Esophagus squamous epithelium (tissue), 5 donors: ENCODE results near the gene TM4SF1. TPM values are rescaled to one million over a fixed set of nuclear protein-coding genes. Genes with fewer than 3 reads are reported as not detected.

ENCODE experiments used
- DNase-seq: peaks from one replicate; lab custom pipeline; 2025; lab: John Stamatoyannopoulos, UW
- H3K27ac ChIP-seq, 4 donors: fragments of 200-600 bp; sonication (generic); one replicate each; pipeline ENCODE4 v1.5.1; 2016 to 2019; ENCODE audit warnings: mild to moderate bottlenecking in 1 of 4
- H3K27me3 ChIP-seq, 4 donors: fragments of 200-600 bp; sonication (generic); 1 replicate in 3 of 4; 2 replicates in 1 of 4; pipeline versions ENCODE4 v1.5.1 to v1.6.0; 2017 to 2021; ENCODE audit warnings: antibody characterized with exemption in 1 of 4
- H3K36me3 ChIP-seq, 3 donors: fragments of 200-600 bp; sonication (generic); one replicate each; pipeline ENCODE4 v1.5.1; 2016 to 2019
- H3K4me1 ChIP-seq, 3 donors: fragments of 200-600 bp; sonication (generic); one replicate each; pipeline ENCODE4 v1.5.1; 2017 to 2019
- H3K4me3 ChIP-seq, 4 donors: fragments of 200-600 bp; sonication (generic); 1 replicate in 3 of 4; 2 replicates in 1 of 4; pipeline ENCODE4 v1.5.1; 2016 to 2019; ENCODE audit warnings: mild to moderate bottlenecking in 2 of 4, moderate library complexity in 1 of 4
- H3K9me3 ChIP-seq, 3 donors: fragments of 200-600 bp; sonication (generic); one replicate each; pipeline ENCODE4 v1.5.1; 2016 to 2019
- CTCF ChIP-seq, 6 experiments: fragments of 450-650 bp in 4 of 6; fragments of 200-600 bp in 2 of 6; sonication (generic) in 2 of 6; IDR thresholded peaks; one replicate each; pipeline ENCODE4 v1.5.1; 2016 to 2019; ENCODE audit warnings: antibody characterized with exemption in 6 of 6, mild to moderate bottlenecking in 4 of 6, moderate library complexity in 4 of 6
- POLR2A ChIP-seq, 4 donors: fragments of 450-650 bp; IDR thresholded peaks; one replicate each; pipeline ENCODE4 v1.6.1; 2017; ENCODE audit warnings: antibody characterized with exemption in 4 of 4, mild to moderate bottlenecking in 4 of 4, moderate library complexity in 3 of 4
- WGBS, 2 donors: methylation state at CpG; one replicate each; pipeline ENCODE4 v1.1.5; 2018; 5-methylcytosine and 5-hydroxymethylcytosine counted together
- intact Hi-C: fragments of 100-400 bp; cut with DNase I; formaldehyde crosslinking; loops from one replicate; pipeline ENCODE4 v1.15.0; 2022
- total RNA-seq, 4 donors: library from RNA; depleted of rRNA; stranded (reverse); fragments of >200 nt; gene quantifications; one replicate each; pipeline ENCODE4 v1.1.0, GENCODE V29; 2016
- donor health status: DM: yes; HTN: yes; CAD: no.

Gene TM4SF1
- total RNA-seq, 4 donors from 2014 or later = 153 to 290 (median 169) TPM

DNA sequence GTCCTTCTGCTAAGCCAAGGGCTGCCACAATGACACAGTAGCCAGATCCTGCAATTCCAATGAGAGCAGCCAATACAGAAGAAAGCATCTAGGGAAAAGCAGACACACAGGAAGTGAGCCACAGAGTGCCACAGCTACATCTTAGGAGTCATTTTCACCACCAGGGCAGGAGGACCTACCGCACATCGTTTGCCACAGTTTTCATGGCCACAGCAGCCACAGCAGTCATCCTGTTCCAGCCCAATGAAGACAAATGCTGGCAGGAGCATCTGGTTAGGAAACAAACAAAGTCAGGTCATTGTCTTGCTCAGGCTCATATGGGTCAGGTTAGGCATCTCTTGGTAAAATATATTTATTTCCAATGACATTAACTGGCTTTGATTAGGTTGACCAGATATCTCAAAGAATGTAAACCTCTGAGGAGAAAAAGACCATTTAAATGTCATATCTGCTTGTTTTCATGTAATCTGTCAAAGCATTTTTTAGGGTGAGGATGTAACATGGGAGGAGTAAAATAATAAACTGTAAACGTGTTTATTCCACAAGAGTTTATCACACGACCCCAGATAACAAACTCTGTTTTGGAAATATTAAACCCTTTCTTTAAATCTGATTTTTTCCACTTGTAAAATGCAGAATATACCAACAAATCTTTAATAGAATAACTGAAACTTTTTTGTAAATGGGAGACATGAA is 1.8 kb downstream of the TM4SF1 start:
- 51 to 59% methylated on average over 4 of the region's 4 CpGs for WGBS, 2 donors
- Histone ChIP-seq H3K27ac (peak overlapping the region; percentile 85 to 96 (median 92)), H3K9me3 (no peaks in the 10 kb centered on the region), H3K4me1 (peaks cover 29 to 76% (median 43%) of the 10 kb centered on the region in 3 donors), H3K4me3 (peak overlapping the region; percentile 42 to 68 (median 58)), H3K27me3 (no peaks in the 10 kb centered on the region), H3K36me3 (peaks cover 0 to 22% (median 8%) of the 10 kb centered on the region in 3 donors)
- peak in 1 of 6 experiments; percentile 17 for TF ChIP-seq CTCF (IDR thresholded peaks at IDR 0.05)
- no peak for TF ChIP-seq POLR2A (IDR thresholded peaks at IDR 0.05)
- intact Hi-C loops = no loop called here
- DNase-seq = no peak

DNA sequence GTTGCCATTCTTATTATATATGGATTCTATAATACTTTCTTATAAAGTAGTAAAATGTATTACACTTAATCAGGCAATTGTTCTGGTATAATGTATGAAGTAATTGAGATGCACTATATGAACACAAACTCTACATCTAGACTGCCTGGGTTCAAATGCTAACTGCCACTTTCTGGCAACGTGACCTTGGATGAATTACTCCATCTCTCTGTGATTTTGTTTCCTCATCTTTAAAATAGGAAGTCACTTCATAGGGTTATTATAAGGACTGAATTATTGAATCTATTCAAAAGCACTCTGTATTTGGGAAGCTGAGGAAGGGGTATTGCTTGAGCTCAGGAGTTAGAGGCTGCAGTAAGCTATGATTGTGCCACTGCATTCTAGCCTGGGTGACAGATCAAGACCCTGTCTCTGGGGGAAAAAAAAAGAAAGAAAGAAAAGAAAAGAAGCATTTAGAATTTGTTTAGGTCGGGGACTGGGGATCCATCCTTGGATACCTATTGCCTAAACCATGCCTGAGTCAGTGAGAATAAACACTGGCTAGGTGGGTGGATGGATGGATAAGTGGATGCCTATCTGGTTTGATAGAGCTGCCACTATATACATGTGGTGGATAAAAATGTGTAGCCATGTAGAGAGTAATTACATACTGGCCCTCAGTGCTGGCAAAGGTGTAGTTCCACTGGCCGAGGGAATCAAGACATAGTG is 2.5 kb downstream of the TM4SF1 start:
- Histone ChIP-seq H3K4me3 (peak overlapping the region; percentile 42 to 68 (median 58)), H3K4me1 (peaks cover 34 to 83% (median 49%) of the 10 kb centered on the region in 3 donors)

DNA sequence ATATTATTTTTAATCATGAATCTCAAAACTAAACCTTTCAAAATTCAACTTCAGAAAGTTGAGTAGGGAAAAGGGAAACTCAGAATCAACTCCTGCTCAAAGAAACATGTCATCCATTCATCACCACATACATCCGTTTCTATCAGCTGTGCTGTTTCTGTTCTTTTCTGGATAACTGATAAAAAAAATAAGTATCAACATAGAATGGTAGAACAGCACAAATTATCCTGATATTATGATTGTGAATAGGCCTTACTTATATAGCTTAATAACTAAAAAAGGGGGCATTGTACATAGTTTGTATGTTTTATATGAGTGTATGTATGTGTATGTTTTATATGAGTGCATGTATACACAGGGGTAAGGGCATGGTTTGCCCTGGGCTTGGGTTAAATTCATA is 3.1 kb downstream of the TM4SF1 start:
- no peaks in the 10 kb centered on the region for H3K27me3 ChIP-seq
- peaks cover 0 to 28% (median 8%) of the 10 kb centered on the region in 3 donors for H3K36me3 ChIP-seq
- peak overlapping the region; percentile 85 to 96 (median 92) for H3K27ac ChIP-seq
- 40 to 45% methylated on average over 1 of the region's 1 CpG for WGBS, 2 donors
- intact Hi-C loops = no loop called here
- peaks cover 39 to 84% (median 51%) of the 10 kb centered on the region in 3 donors for H3K4me1 ChIP-seq
- DNase-seq = no peak
- H3K9me3 ChIP-seq = no peaks in the 10 kb centered on the region
- peak overlapping the region in 2 of 4 donors; percentile 62 to 68 for H3K4me3 ChIP-seq
- TF ChIP-seq CTCF (IDR thresholded peaks at IDR 0.05) = no peak
- TF ChIP-seq POLR2A (IDR thresholded peaks at IDR 0.05) = no peak

More for the DNA sequence above, 2.5 kb downstream of the TM4SF1 start:
- Histone ChIP-seq H3K27ac (peak overlapping the region; percentile 85 to 96 (median 92)), H3K36me3 (peaks cover 0 to 23% (median 8%) of the 10 kb centered on the region in 3 donors), H3K9me3 (no peaks in the 10 kb centered on the region), H3K27me3 (no peaks in the 10 kb centered on the region)
- intact Hi-C loops = no loop called here
- 73% methylated on average over 3 of the region's 3 CpGs for WGBS, 2 donors
- TF ChIP-seq POLR2A (IDR thresholded peaks at IDR 0.05) (no peak), CTCF (IDR thresholded peaks at IDR 0.05) (no peak)
- no peak for DNase-seq

DNA sequence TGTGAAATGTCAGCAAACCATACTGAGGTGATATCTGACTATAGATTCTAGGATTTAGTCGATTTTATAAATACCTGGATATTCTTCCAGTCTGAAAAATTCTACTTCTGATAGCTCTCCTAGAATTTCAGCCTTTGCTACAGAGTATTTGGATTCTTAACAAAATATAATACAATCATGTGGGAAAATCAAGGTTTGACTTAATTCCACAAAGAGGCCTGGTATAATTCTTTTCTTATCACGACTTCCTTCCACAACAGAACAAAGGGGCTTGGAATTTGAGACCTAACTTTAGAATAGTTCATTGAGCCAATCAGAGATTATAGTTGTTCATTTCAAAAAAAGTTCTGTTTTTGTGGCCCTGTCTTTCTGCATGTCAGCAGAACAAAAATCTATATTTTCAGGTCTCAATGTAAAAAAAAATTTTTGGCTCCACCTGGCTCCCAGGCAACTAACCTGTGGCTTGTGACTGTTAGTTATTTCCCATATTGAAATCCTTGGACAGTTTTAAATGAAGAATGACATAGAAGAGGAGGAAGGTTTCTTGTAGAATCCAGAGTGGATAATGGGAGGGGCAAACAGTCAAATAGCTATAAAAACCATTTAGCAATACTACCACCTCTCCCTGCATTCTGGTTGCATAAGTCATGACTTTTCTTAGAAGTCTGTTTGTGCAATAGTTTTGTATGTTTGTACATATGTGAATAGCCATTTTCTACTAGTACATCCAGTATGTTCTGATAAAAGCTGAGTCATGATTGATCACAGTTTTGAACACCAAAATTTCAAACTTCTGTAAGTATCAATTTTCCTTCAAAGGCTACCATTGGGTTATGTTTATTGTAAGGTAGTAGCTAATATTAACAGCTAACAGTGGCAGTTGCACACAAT is 4.0 kb downstream of the TM4SF1 start:
- peaks cover 42 to 84% (median 44%) of the 10 kb centered on the region in 3 donors for H3K4me1 ChIP-seq
- intact Hi-C loops = no loop called here
- peaks cover 0 to 37% (median 8%) of the 10 kb centered on the region in 3 donors for H3K36me3 ChIP-seq
- peak overlapping the region in 2 of 4 donors; percentile 62 to 68 for H3K4me3 ChIP-seq
- TF ChIP-seq POLR2A (IDR thresholded peaks at IDR 0.05) (no peak), CTCF (IDR thresholded peaks at IDR 0.05) (no peak)
- no peaks in the 10 kb centered on the region for H3K9me3 ChIP-seq
- 43 to 46% methylated on average over 2 of the region's 2 CpGs for WGBS, 2 donors
- H3K27ac ChIP-seq = peak overlapping the region; percentile 82 to 96 (median 92)
- H3K27me3 ChIP-seq = no peaks in the 10 kb centered on the region
- DNase-seq = no peak
